ENCODE measurements around the gene CRYBG2.

DNA sequence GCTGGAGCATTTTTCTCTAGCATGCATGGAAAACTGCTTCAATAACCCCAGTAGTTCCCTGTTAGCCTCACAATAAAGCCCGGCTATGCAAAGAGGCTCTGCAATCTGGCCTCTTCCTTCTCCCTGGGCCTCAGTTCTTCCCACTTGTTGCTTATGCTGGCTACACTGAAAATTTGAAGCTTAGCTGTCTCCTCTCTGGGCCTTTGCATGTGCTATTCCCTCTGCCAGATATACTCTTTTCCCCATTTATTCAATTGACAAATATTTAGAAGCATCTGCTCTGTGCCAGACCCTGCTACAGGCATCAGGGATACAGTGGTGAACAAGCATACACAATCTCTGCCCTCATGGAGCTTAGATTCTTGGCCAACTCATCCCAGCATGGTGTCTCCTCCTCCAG, 15.3 kb downstream of the CRYBG2 start:
- TF ChIP-seq CTCF (IDR thresholded peaks at IDR 0.05) (no peak), EP300 (IDR thresholded peaks at IDR 0.05) (no peak), POLR2A (IDR thresholded peaks at IDR 0.05) (no peak)
